PC-3 (cell line): ENCODE results near the gene CAMSAP1. TPM values are rescaled to one million over a fixed set of nuclear protein-coding genes. Genes with fewer than 3 reads are reported as not detected.

Experiments
- ATAC-seq: fragments of 200-7000 bp; cut with Tn5 transposase; 2 replicates; pipeline ENCODE4 v1.9.1; 2020; ENCODE audit warnings: mild to moderate bottlenecking, moderate library complexity
- BruUV-seq: library from RNA; stranded (reverse); fragments of 400-500 nt; replicated peaks from 2 replicates; lab custom pipeline; 2021; lab: Mats Ljungman, UMichigan
- CTCF ChIA-PET: fragments of 300-600 bp; sonication (Branson Sonifier 250); formaldehyde crosslinking; loops from one replicate; lab custom pipeline; 2022; ENCODE audit warnings: antibody characterized with exemption; lab: Charles Lee
- POLR2A ChIA-PET: fragments of 300-600 bp; sonication (Branson Sonifier 250); formaldehyde crosslinking; loops from one replicate; lab custom pipeline; 2022; ENCODE audit warnings: antibody characterized with exemption; ENCODE audit not compliant: unreplicated experiment; lab: Charles Lee
- DNase-seq: peaks from one replicate; pipeline ENCODE4 v3.0.0-alpha.2; 2015
- H2AFZ ChIP-seq: fragments of 300-600 bp; sonication (generic); 2 replicates; pipeline ENCODE4 v1.6.0; 2016; ENCODE audit warnings: antibody characterized with exemption, low read length
- H3F3A ChIP-seq: fragments of 300-600 bp; sonication (generic); one replicate; pipeline ENCODE4 v1.6.0; 2017; ENCODE audit warnings: antibody characterized with exemption, low read length, control low read depth, mild to moderate bottlenecking; ENCODE audit not compliant: unreplicated experiment
- H3K27ac ChIP-seq: fragments of 300-600 bp; sonication (generic); 2 replicates; pipeline ENCODE4 v1.5.1; 2016; ENCODE audit warnings: mild to moderate bottlenecking, low read length
- H3K27me3 ChIP-seq: fragments of 300-600 bp; sonication (generic); 2 replicates; pipeline ENCODE4 v1.6.1; 2016; ENCODE audit warnings: low read length, mixed read lengths
- H3K36me3 ChIP-seq: fragments of 300-600 bp; sonication (generic); 2 replicates; pipeline ENCODE4 v1.6.1; 2016; ENCODE audit warnings: low read depth, mixed run types, low read length, mixed read lengths
- H3K4me1 ChIP-seq: fragments of 300-600 bp; sonication (generic); 2 replicates; pipeline ENCODE4 v1.5.1; 2016; ENCODE audit warnings: low read length; ENCODE audit not compliant: insufficient read depth
- H3K4me2 ChIP-seq: fragments of 300-600 bp; sonication (generic); 2 replicates; pipeline ENCODE4 v1.6.0; 2016; ENCODE audit warnings: low read length
- H3K4me3 ChIP-seq: fragments of 300-600 bp; sonication (generic); 2 replicates; pipeline ENCODE4 v1.5.1; 2016; ENCODE audit warnings: mild to moderate bottlenecking, low read length, mixed read lengths
- H3K79me2 ChIP-seq: fragments of 300-600 bp; sonication (generic); 2 replicates; pipeline ENCODE4 v1.6.1; 2017; ENCODE audit warnings: low read length, mixed read lengths
- H3K9ac ChIP-seq: fragments of 300-600 bp; sonication (generic); 2 replicates; pipeline ENCODE4 v1.6.0; 2016; ENCODE audit warnings: mild to moderate bottlenecking, low read length
- H3K9me2 ChIP-seq: fragments of 300-600 bp; sonication (generic); replicated peaks from 2 replicates; pipeline ENCODE4 v1.6.1; 2016; ENCODE audit warnings: mixed run types, low read length, mixed read lengths
- H3K9me3 ChIP-seq: fragments of 300-600 bp; sonication (generic); 2 replicates; pipeline ENCODE4 v1.6.1; 2016; ENCODE audit warnings: low read length, mixed read lengths
- H4K20me1 ChIP-seq: fragments of 300-600 bp; sonication (generic); 2 replicates; pipeline ENCODE4 v1.6.1; 2016; ENCODE audit warnings: low read length, mixed read lengths
- EZH2 ChIP-seq: fragments of 300-600 bp; sonication (generic); IDR thresholded peaks from one replicate; pipeline ENCODE4 v1.6.1; 2017; ENCODE audit warnings: antibody characterized with exemption, mild to moderate bottlenecking, low read length; ENCODE audit not compliant: unreplicated experiment
- EZH2phosphoT487 ChIP-seq: fragments of 300-600 bp; sonication (generic); IDR thresholded peaks from 2 replicates; pipeline ENCODE4 v1.6.1; 2018; ENCODE audit warnings: mild to moderate bottlenecking, antibody characterized with exemption, low read length, borderline replicate concordance
- intact Hi-C: fragments of 100-400 bp; cut with micrococcal nuclease; formaldehyde crosslinking; loops from 2 replicates; pipeline ENCODE4 v1.9.0; 2023
- total RNA-seq: library from RNA; depleted of rRNA; stranded (reverse); fragments of >200 nt; gene quantifications from 2 replicates; pipeline ENCODE4 v1.2.3, GENCODE V29; 2014
- TF ChIP-seq, protein P1 (sequence below): fragments of 300-600 bp; sonication (generic); conservative IDR thresholded peaks from 2 replicates; pipeline ENCODE4 v1.5.1; 2017; ENCODE audit warnings: antibody characterized with exemption, low read depth, mild to moderate bottlenecking, low read length

The CAMSAP1 gene
- total RNA-seq, 1 experiment from 2014 or later: 16.4 TPM

DNA sequence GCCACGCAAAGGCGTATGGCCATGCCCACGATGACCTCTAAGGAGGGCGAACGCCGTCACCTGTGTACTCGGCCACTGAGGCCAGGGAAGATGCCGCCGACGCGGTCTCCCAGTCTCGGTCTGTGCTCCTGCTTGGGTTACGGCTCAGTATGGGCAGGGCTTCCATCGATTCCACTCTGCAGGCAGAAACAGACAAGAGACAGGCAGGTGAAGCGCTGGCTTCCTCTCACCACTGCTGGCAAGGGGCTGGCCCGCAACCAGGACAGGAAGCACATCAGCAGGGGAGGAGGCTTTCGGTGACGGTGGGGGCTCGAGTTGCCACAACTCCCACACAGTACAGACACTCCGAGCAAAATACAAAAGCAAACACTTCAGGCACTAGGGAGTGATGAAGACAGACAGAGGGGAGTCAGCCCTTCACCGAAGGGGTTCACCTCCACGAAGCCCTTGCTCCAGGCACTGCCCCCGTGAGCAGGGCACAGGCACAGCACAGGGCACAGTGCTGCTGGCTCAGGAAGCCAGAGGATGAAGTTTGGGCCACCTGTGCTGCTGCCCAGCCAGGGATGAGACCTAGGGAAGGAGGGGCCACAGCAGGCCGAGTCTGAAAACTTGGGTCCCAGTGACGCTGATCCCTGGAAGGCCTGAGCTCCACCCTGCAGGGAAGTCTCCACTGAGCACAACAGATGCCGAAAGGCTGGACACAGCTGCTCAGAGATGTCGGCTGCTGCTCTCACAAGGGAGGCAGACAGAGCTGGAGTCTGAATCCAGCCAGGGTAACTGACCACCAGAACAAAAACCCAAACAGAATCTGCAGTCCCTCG, 91.3 kb downstream of the CAMSAP1 start:
- no peaks in the 10 kb centered on the region for H3F3A ChIP-seq
- no peaks in the 10 kb centered on the region for H4K20me1 ChIP-seq
- TF ChIP-seq EZH2phosphoT487 (no peak), EZH2 (no peak)
- TF ChIP-seq, protein P1, sequence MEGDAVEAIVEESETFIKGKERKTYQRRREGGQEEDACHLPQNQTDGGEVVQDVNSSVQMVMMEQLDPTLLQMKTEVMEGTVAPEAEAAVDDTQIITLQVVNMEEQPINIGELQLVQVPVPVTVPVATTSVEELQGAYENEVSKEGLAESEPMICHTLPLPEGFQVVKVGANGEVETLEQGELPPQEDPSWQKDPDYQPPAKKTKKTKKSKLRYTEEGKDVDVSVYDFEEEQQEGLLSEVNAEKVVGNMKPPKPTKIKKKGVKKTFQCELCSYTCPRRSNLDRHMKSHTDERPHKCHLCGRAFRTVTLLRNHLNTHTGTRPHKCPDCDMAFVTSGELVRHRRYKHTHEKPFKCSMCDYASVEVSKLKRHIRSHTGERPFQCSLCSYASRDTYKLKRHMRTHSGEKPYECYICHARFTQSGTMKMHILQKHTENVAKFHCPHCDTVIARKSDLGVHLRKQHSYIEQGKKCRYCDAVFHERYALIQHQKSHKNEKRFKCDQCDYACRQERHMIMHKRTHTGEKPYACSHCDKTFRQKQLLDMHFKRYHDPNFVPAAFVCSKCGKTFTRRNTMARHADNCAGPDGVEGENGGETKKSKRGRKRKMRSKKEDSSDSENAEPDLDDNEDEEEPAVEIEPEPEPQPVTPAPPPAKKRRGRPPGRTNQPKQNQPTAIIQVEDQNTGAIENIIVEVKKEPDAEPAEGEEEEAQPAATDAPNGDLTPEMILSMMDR: no peak
- no peaks in the 10 kb centered on the region for H3K9me2 ChIP-seq
- H3K27ac ChIP-seq: no peak overlapping the region
- H3K27me3 ChIP-seq: no peaks in the 10 kb centered on the region
- BruUV-seq: no TSS peak
- H3K79me2 ChIP-seq: no peaks in the 10 kb centered on the region
- intact Hi-C loops: no loop called here
- POLR2A ChIA-PET: no interaction called here
- H3K4me3 ChIP-seq: no peak overlapping the region
- H2AFZ ChIP-seq: no peak overlapping the region
- H3K36me3 ChIP-seq: peaks cover 4% of the 10 kb centered on the region; the same call in 1 of the 2 replicates
- DNase-seq: no peak
- H3K9ac ChIP-seq: no peak overlapping the region
- CTCF ChIA-PET: no interaction called here
- ATAC-seq: no peak
- H3K9me3 ChIP-seq: no peaks in the 10 kb centered on the region
- no peaks in the 10 kb centered on the region for H3K4me1 ChIP-seq
- no peak overlapping the region for H3K4me2 ChIP-seq

GRCh38 chr9:135815413-135815812, 91.9 kb downstream of the CAMSAP1 start:
- TF ChIP-seq EZH2: no peak
- TF ChIP-seq EZH2phosphoT487: no peak
- Histone ChIP-seq H3K79me2 (no peaks in the 10 kb centered on the region), H4K20me1 (no peaks in the 10 kb centered on the region), H3K4me2 (no peak overlapping the region), H2AFZ (no peak overlapping the region), H3K9me2 (no peaks in the 10 kb centered on the region), H3K27me3 (no peaks in the 10 kb centered on the region), H3F3A (no peaks in the 10 kb centered on the region), H3K4me3 (no peak overlapping the region), H3K4me1 (no peaks in the 10 kb centered on the region), H3K36me3 (peaks cover 5% of the 10 kb centered on the region; the same call in 1 of the 2 replicates), H3K27ac (no peak overlapping the region), H3K9me3 (no peaks in the 10 kb centered on the region), H3K9ac (no peak overlapping the region)
- no TSS peak for BruUV-seq
- ATAC-seq: no peak
- DNase-seq: no peak
- intact Hi-C loops: no loop called here
- POLR2A ChIA-PET: no interaction called here
- CTCF ChIA-PET: no interaction called here

GRCh38 chr9:135814421-135815095, 92.8 kb downstream of the CAMSAP1 start:
- no TSS peak for BruUV-seq
- Histone ChIP-seq H3K79me2 (no peaks in the 10 kb centered on the region), H3F3A (no peaks in the 10 kb centered on the region), H3K9me2 (no peaks in the 10 kb centered on the region), H4K20me1 (no peaks in the 10 kb centered on the region), H3K9me3 (no peaks in the 10 kb centered on the region), H3K4me2 (no peak overlapping the region), H3K4me3 (no peak overlapping the region), H3K27ac (no peak overlapping the region), H3K9ac (no peak overlapping the region), H3K27me3 (no peaks in the 10 kb centered on the region), H2AFZ (no peak overlapping the region), H3K4me1 (no peaks in the 10 kb centered on the region), H3K36me3 (peaks cover 5% of the 10 kb centered on the region; the same call in 1 of the 2 replicates)
- intact Hi-C loops: no loop called here
- CTCF ChIA-PET: no interaction called here
- ATAC-seq (no peak), DNase-seq (no peak)
- TF ChIP-seq EZH2phosphoT487 (no peak), EZH2 (no peak)
- TF ChIP-seq, protein P1: no peak
- POLR2A ChIA-PET: no interaction called here
